SK-N-SH treated with all-trans-retinoic acid at 6 μM for 48 hours (cell line): ENCODE measurements around the gene GRID1.

Experiments
- ESRRG ChIP-seq: fragments of 250-450 bp; sonication (Bioruptor Pico); IDR thresholded peaks from 2 replicates; pipeline ENCODE4 v1.6.1; 2021; ENCODE audit warnings: mild to moderate bottlenecking
- GLIS3 ChIP-seq: fragments of 250-450 bp; sonication (Bioruptor Pico); IDR thresholded peaks from 2 replicates; pipeline ENCODE4 v1.5.0; 2020; ENCODE audit warnings: mild to moderate bottlenecking, moderate library complexity
- PPARA ChIP-seq: fragments of 250-450 bp; sonication (Bioruptor Pico); IDR thresholded peaks from 2 replicates; pipeline ENCODE4 v1.5.0; 2020; ENCODE audit warnings: mild to moderate bottlenecking, borderline replicate concordance
- RARB ChIP-seq: fragments of 250-450 bp; sonication (Bioruptor Pico); IDR thresholded peaks from 2 replicates; pipeline ENCODE4 v1.8.0; 2021; ENCODE audit warnings: mild to moderate bottlenecking, moderate library complexity
- SNAI2 ChIP-seq: fragments of 250-450 bp; sonication (Bioruptor Pico); IDR thresholded peaks from 2 replicates; pipeline ENCODE4 v1.5.0; 2020; ENCODE audit warnings: mild to moderate bottlenecking, moderate library complexity
- TOX ChIP-seq: fragments of 250-450 bp; sonication (Bioruptor Pico); IDR thresholded peaks from 2 replicates; pipeline ENCODE4 v1.8.0; 2021; ENCODE audit warnings: mild to moderate bottlenecking, moderate library complexity, borderline replicate concordance
- ZFP30 ChIP-seq: fragments of 450-650 bp; formaldehyde crosslinking; IDR thresholded peaks from 2 replicates; pipeline ENCODE4 v1.5.0; 2022; ENCODE audit warnings: mild to moderate bottlenecking, moderate library complexity
- ZNF565 ChIP-seq: fragments of 450-650 bp; formaldehyde crosslinking; conservative IDR thresholded peaks from 2 replicates; pipeline ENCODE4 v1.5.0; 2020; ENCODE audit warnings: low read depth, mild to moderate bottlenecking, moderate library complexity
- TF ChIP-seq, protein P1 (sequence below): fragments of 250-450 bp; sonication (Bioruptor Pico); IDR thresholded peaks from 2 replicates; pipeline ENCODE4 v1.5.1; 2020; ENCODE audit warnings: low read depth, mild to moderate bottlenecking, moderate library complexity
- TF ChIP-seq, protein P2 (sequence below): fragments of 250-450 bp; sonication (Bioruptor Pico); IDR thresholded peaks from 2 replicates; pipeline ENCODE4 v1.8.0; 2020; ENCODE audit warnings: mild to moderate bottlenecking, moderate library complexity, borderline replicate concordance
- TF ChIP-seq, protein P3 (sequence below): fragments of 250-450 bp; sonication (Bioruptor Pico); IDR thresholded peaks from 2 replicates; pipeline ENCODE4 v1.5.1; 2021; ENCODE audit warnings: mild to moderate bottlenecking, moderate library complexity

DNA sequence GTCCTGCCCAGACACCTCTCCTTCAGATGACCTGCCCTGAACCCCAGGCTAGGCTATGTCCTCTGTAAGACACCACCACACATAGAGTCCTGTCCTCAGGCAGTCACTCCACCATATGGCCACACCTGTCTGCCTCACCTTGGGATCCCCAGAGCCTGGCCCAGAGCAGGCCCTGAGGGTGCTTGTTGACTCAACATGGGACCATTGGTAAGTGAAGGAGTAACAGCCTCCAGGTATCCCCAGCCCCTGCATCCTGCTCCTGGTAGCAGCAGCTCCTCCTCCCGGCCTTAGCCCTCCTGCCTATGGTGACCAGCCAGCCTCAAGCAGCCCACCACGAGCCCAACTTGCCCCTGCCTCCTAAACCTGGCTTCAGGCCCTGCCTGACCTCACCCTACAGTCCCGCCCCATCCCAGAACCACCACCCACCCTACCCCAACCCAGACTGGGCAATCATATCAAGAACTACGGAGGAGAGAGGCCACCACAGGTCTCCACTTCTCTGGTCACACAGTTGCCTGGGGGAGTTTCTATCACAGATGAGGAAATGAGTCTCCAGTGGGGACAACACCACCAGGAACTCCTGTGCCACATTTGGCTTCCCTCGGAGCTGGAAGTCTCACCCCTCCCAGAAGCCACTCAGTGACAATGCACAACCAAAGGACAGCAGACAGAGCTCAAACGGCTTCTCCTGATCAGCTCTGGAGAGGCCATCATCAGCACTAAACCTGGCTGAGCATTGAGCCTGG lies 136.6 kb downstream of the GRID1 start:
- TF ChIP-seq ZFP30 (CRISPR knock-in tag) = no peak
- no peak for TF ChIP-seq TOX
- TF ChIP-seq, protein P1, sequence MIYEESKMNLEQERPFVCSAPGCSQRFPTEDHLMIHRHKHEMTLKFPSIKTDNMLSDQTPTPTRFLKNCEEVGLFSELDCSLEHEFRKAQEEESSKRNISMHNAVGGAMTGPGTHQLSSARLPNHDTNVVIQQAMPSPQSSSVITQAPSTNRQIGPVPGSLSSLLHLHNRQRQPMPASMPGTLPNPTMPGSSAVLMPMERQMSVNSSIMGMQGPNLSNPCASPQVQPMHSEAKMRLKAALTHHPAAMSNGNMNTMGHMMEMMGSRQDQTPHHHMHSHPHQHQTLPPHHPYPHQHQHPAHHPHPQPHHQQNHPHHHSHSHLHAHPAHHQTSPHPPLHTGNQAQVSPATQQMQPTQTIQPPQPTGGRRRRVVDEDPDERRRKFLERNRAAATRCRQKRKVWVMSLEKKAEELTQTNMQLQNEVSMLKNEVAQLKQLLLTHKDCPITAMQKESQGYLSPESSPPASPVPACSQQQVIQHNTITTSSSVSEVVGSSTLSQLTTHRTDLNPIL (CRISPR knock-in tag) = no peak
- TF ChIP-seq GLIS3 (CRISPR knock-in tag) = no peak
- TF ChIP-seq PPARA (CRISPR knock-in tag) = no peak
- no peak for TF ChIP-seq RARB (CRISPR knock-in tag)
- TF ChIP-seq SNAI2 (CRISPR knock-in tag) = no peak
- TF ChIP-seq, protein P2, sequence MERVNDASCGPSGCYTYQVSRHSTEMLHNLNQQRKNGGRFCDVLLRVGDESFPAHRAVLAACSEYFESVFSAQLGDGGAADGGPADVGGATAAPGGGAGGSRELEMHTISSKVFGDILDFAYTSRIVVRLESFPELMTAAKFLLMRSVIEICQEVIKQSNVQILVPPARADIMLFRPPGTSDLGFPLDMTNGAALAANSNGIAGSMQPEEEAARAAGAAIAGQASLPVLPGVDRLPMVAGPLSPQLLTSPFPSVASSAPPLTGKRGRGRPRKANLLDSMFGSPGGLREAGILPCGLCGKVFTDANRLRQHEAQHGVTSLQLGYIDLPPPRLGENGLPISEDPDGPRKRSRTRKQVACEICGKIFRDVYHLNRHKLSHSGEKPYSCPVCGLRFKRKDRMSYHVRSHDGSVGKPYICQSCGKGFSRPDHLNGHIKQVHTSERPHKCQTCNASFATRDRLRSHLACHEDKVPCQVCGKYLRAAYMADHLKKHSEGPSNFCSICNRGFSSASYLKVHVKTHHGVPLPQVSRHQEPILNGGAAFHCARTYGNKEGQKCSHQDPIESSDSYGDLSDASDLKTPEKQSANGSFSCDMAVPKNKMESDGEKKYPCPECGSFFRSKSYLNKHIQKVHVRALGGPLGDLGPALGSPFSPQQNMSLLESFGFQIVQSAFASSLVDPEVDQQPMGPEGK = no peak
- no peak for TF ChIP-seq ZNF565
- TF ChIP-seq ESRRG (CRISPR knock-in tag) = no peak
- TF ChIP-seq, protein P3, sequence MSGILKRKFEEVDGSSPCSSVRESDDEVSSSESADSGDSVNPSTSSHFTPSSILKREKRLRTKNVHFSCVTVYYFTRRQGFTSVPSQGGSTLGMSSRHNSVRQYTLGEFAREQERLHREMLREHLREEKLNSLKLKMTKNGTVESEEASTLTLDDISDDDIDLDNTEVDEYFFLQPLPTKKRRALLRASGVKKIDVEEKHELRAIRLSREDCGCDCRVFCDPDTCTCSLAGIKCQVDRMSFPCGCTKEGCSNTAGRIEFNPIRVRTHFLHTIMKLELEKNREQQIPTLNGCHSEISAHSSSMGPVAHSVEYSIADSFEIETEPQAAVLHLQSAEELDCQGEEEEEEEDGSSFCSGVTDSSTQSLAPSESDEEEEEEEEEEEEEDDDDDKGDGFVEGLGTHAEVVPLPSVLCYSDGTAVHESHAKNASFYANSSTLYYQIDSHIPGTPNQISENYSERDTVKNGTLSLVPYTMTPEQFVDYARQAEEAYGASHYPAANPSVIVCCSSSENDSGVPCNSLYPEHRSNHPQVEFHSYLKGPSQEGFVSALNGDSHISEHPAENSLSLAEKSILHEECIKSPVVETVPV (CRISPR knock-in tag) = no peak
